Measurements from ENCODE around the gene WDR6. TPM values are rescaled to one million over a fixed set of nuclear protein-coding genes. Genes with fewer than 3 reads are reported as not detected.

The WDR6 gene
- total RNA-seq, 4 donors from 2014 or later = 95.3 to 138 (median 117) TPM

DNA sequence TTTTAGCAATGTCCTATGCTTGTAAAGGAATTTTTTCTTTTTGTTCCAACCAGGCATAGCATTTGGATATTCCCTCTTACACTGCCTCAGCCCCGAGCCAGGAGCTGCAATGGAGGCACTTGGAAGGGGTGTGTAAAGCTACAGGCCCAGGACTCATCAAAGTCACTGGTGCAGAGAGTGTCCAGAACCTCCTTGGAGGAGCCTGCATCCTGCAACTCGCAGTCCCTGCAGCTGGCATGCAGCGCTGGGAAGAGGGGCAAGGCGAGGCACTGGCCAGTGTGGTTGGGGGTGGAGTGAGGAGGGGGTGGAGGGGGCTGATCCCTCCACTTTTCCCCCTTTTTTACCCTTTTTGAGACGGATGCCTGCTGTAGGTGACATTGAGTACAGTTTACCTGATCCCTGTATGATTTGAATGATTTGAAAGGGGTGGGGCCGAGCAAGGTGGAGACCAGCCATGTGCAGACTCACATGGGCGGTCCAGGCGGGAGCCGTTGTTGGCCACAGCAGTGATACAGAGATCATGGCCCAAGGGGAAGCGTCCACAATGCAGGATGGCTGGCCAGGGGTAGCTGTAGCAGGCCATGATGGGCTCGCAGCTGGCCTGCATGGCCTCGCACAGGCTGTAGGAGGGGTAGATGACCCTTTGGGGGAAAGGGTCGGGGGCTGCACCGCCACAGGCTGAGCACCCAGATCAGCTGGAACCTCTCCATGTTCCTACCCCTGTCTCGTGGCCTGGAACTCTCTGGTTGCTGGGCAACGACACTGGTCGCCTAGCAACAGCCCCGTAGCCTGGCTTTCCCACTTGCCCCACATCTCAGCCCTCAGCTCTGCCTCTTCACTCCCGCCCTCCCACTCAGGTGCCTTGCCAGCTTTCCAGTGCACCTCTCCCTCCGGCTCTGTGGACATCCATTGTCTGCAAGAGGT, 9.2 kb upstream of the WDR6 start:
- Histone ChIP-seq H3K4me3 (no peak overlapping the region), H3K36me3 (peaks cover 0 to 70% (median 5%) of the 10 kb centered on the region in 3 donors), H3K4me1 (peaks cover 0 to 6% (median 0%) of the 10 kb centered on the region in 4 donors), H3K27ac (peak overlapping the region in 2 of 4 donors; percentile 15 to 43), H3K9me3 (no peaks in the 10 kb centered on the region), H3K27me3 (no peaks in the 10 kb centered on the region)
- WGBS, 2 donors = 61 to 68% methylated on average over 18 to 20 of the region's 20 CpGs
- no peak for DNase-seq (ENCODE audit: low spot score in 2 of 2)
- TF ChIP-seq POLR2A (IDR thresholded peaks at IDR 0.05) (no peak), EP300 (IDR thresholded peaks at IDR 0.05) (no peak), CTCF (IDR thresholded peaks at IDR 0.05) (no peak)

GRCh38 chr3:48999085-48999858, 7.9 kb upstream of the WDR6 start:
- WGBS, 2 donors = 70 to 78% methylated on average over 8 of the region's 8 CpGs
- TF ChIP-seq CTCF (IDR thresholded peaks at IDR 0.05) = no peak
- TF ChIP-seq POLR2A (IDR thresholded peaks at IDR 0.05) = no peak
- TF ChIP-seq EP300 (IDR thresholded peaks at IDR 0.05) = no peak
- Histone ChIP-seq H3K9me3 (no peaks in the 10 kb centered on the region), H3K27me3 (no peaks in the 10 kb centered on the region), H3K4me3 (no peak overlapping the region), H3K36me3 (peaks cover 0 to 75% (median 5%) of the 10 kb centered on the region in 3 donors), H3K27ac (no peak overlapping the region), H3K4me1 (peaks cover 0 to 6% (median 0%) of the 10 kb centered on the region in 4 donors)
- DNase-seq (ENCODE audit: low spot score in 2 of 2) = no peak

DNA sequence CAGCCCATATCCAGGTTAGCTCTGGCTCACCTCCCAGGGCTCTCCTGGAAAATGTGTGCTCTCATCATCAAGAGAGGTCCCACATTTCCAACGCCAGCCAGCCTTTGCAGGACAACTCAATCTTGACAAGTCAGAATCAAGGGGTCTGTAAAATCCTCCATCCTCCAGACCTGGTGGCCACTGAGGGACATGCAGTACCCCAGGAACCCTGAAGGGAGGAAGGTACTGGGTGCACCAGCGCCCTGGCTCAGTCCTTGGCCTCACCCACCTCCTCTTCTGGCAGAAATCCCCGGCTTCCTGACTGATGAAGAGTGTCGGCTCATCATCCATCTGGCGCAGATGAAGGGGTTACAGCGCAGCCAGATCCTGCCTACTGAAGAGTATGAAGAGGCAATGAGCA, 6.0 kb upstream of the WDR6 start:
- Histone ChIP-seq H3K4me3 (no peak overlapping the region), H3K27ac (no peak overlapping the region), H3K4me1 (peaks cover 0 to 11% (median 1%) of the 10 kb centered on the region in 4 donors), H3K9me3 (no peaks in the 10 kb centered on the region), H3K36me3 (peaks cover 0 to 59% (median 4%) of the 10 kb centered on the region in 3 donors), H3K27me3 (no peaks in the 10 kb centered on the region)
- TF ChIP-seq CTCF (IDR thresholded peaks at IDR 0.05) (no peak), EP300 (IDR thresholded peaks at IDR 0.05) (no peak)
- 88 to 92% methylated on average over 6 of the region's 6 CpGs for WGBS, 2 donors
- DNase-seq (ENCODE audit: low spot score in 2 of 2) = no peak

DNA sequence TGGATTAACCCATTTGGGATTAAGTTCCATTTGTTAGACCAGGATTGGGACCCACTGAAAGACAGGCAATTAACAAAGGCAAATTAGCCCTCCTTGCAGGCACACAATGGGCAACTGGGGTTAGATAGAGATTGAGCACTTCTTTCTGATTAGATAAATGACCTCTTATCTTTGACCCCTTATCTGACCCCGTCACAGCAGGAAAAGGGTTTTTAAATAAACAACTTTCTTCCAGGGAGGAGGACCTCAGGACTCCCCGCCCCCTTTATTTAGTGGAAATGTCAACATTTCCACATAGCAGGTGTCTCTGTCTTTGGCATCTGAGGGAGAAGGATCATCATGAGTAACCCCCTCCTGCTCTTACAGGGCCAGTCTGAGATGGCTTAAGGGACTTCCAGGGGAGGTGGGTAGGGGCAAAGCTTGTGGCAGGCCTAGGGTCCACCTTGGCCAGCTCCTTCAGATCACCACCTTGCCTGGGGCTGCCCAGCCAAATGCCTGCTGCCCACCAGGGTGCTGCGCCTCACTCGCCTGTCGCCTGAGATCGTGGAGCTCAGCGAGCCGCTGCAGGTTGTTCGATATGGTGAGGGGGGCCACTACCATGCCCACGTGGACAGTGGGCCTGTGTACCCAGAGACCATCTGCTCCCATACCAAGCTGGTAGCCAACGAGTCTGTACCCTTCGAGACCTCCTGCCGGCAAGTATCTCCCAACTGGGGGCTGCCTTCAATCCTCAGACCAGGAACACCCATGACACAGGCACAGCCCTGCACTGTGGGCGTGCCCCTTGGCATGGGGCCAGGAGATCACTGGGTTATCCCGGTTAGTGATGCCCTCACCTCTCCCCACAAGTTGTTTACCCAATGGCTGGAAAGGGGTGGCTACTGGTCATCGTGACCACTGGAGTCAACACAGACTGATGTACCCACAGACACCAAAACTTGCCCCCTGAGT, 2.6 kb upstream of the WDR6 start:
- no peak for DNase-seq (ENCODE audit: low spot score in 2 of 2)
- H3K27ac ChIP-seq = no peak overlapping the region
- H3K36me3 ChIP-seq = peaks cover 0 to 29% (median 0%) of the 10 kb centered on the region in 3 donors
- 86 to 88% methylated on average over 15 of the region's 16 CpGs for WGBS, 2 donors
- H3K27me3 ChIP-seq = no peaks in the 10 kb centered on the region
- no peak overlapping the region for H3K4me3 ChIP-seq
- peaks cover 0 to 28% (median 11%) of the 10 kb centered on the region in 4 donors for H3K4me1 ChIP-seq
- TF ChIP-seq CTCF (IDR thresholded peaks at IDR 0.05) (no peak), EP300 (IDR thresholded peaks at IDR 0.05) (no peak), POLR2A (IDR thresholded peaks at IDR 0.05) (no peak)
- no peaks in the 10 kb centered on the region for H3K9me3 ChIP-seq
